Uterus (tissue), 2 donors: ENCODE results near the gene PTPRM.

ENCODE experiments used
- CTCF ChIP-seq, 4 experiments: fragments of 200-600 bp in 2 of 4; fragments of 450-650 bp in 2 of 4; sonication (generic) in 2 of 4; IDR thresholded peaks; one replicate each; pipeline ENCODE4 v1.5.1; 2016 to 2019; ENCODE audit warnings: antibody characterized with exemption in 4 of 4, mild to moderate bottlenecking in 2 of 4, moderate library complexity in 1 of 4
- POLR2A ChIP-seq, 2 donors: fragments of 450-650 bp; IDR thresholded peaks; one replicate each; pipeline ENCODE4 v1.6.1; 2016; ENCODE audit warnings: antibody characterized with exemption in 2 of 2, mild to moderate bottlenecking in 1 of 2, moderate library complexity in 1 of 2

GRCh38 chr18:7579918-7580542 is 12.9 kb downstream of the PTPRM start:
- no peak for TF ChIP-seq CTCF (IDR thresholded peaks at IDR 0.05)
- no peak for TF ChIP-seq POLR2A (IDR thresholded peaks at IDR 0.05)
